Fibroblast of lung (primary cell): Measurements from ENCODE around the gene SUPT4H1. TPM values are rescaled to one million over a fixed set of nuclear protein-coding genes. Genes with fewer than 3 reads are reported as not detected.

Experiments
- DNase-seq, 2 donors: peaks; one replicate each; pipeline versions ENCODE4 v3.0.0 to v3.0.0-alpha.2; 2010; ENCODE audit warnings: low read depth in 2 of 2
- H2AFZ ChIP-seq: 2 replicates; pipeline ENCODE4 v1.5.1; 2012; ENCODE audit warnings: low read length, control low read depth, inconsistent platforms
- H3K27ac ChIP-seq: 2 replicates; pipeline ENCODE4 v1.5.1; 2011; ENCODE audit warnings: low read length, control low read depth; ENCODE audit not compliant: insufficient read depth
- H3K27me3 ChIP-seq: 2 replicates; pipeline ENCODE4 v1.5.1; 2011; ENCODE audit warnings: mild to moderate bottlenecking, low read length; ENCODE audit not compliant: control insufficient read depth, insufficient read depth
- H3K36me3 ChIP-seq: 2 replicates; pipeline ENCODE4 v1.5.1; 2011; ENCODE audit warnings: low read length; ENCODE audit not compliant: control insufficient read depth, insufficient read depth
- H3K4me1 ChIP-seq: 2 replicates; pipeline ENCODE4 v1.5.1; 2011; ENCODE audit warnings: low read length; ENCODE audit not compliant: control insufficient read depth, insufficient read depth; ENCODE audit errors: extremely low read depth
- H3K4me2 ChIP-seq: 2 replicates; pipeline ENCODE4 v1.5.1; 2011; ENCODE audit warnings: low read length, control low read depth; ENCODE audit not compliant: insufficient read depth; ENCODE audit errors: extremely low read depth
- H3K4me3 ChIP-seq, 4 experiments: fragments of 200-600 bp in 1 of 4; sonication (generic) in 1 of 4; replicated peaks in 1 of 4; 2 replicates each; pipeline ENCODE4 v1.5.1; 2011 to 2016; ENCODE audit warnings: low read length in 4 of 4, low read depth in 3 of 4, mild to moderate bottlenecking in 3 of 4, control low read depth in 2 of 4, inconsistent platforms in 1 of 4, mixed read lengths in 1 of 4; ENCODE audit not compliant: insufficient read depth in 1 of 4; ENCODE audit errors: control extremely low read depth in 1 of 4
- H3K79me2 ChIP-seq: 2 replicates; pipeline ENCODE4 v1.5.1; 2012; ENCODE audit warnings: mild to moderate bottlenecking, low read length, inconsistent platforms; ENCODE audit not compliant: control insufficient read depth, insufficient read depth
- H3K9ac ChIP-seq: 2 replicates; pipeline ENCODE4 v1.5.1; 2011; ENCODE audit warnings: mild to moderate bottlenecking, low read length, control low read depth; ENCODE audit not compliant: insufficient read depth
- H3K9me3 ChIP-seq: 2 replicates; pipeline ENCODE4 v1.5.1; 2012; ENCODE audit warnings: low read depth, low read length; ENCODE audit not compliant: control insufficient read depth, insufficient read depth
- H4K20me1 ChIP-seq: 2 replicates; pipeline ENCODE4 v1.5.1; 2011; ENCODE audit warnings: low read length; ENCODE audit not compliant: control insufficient read depth, insufficient read depth; ENCODE audit errors: extremely low read depth
- EZH2 ChIP-seq: IDR thresholded peaks from 2 replicates; pipeline ENCODE4 v1.5.1; 2012; ENCODE audit warnings: low read length, control low read depth, mild to moderate bottlenecking; ENCODE audit errors: missing control alignments
- polyA plus RNA-seq, 2 donors: library from polyadenylated mRNA; depleted of rRNA in 1 of 2; stranded (reverse) in 1 of 2; unstranded in 1 of 2; fragments of >200 nt; gene quantifications; 2 replicates each; pipeline ENCODE4 v1.2.1, GENCODE V29; 2011 to 2012; ENCODE audit warnings: missing spikeins in 1 of 2
- total RNA-seq: library from RNA; depleted of rRNA; stranded (reverse); fragments of >200 nt; gene quantifications from 2 replicates; pipeline ENCODE4 v1.2.1, GENCODE V29; 2014
- TF ChIP-seq, protein P1 (sequence below), 2 donors: IDR thresholded peaks in 1 of 2; conservative IDR thresholded peaks in 1 of 2; 1 replicate in 1 of 2; 2 replicates in 1 of 2; pipeline ENCODE4 v1.5.1; 2011 to 2012; ENCODE audit warnings: low read length in 2 of 2, control low read depth in 1 of 2, inconsistent platforms in 1 of 2, low read depth in 1 of 2, mild to moderate bottlenecking in 1 of 2

Gene SUPT4H1
- total and polyA plus RNA-seq, 2 donors (not counting 1 experiment from before 2014, with no cell fraction given), result 41.9 to 207 TPM

DNA sequence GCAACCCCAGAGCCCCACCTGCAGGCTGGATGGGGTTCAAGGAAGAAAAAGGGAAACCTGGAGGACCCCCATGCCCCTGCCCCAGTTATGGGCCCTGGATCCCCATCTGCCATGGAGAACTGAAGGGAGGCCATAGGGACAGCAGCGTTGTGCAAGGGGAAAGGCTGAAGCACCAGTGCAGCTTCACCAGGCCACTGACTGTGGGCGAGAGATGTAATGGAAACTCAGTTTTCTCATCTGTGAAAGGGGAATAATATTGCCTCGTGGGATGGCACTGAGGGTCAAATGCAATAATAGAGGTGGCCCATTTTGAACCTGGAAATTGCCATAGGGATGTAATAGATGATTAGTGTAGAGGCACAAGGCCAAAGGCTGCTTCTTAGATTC lies 13.6 kb downstream of the SUPT4H1 start:
- no peak overlapping the region for H2AFZ ChIP-seq
- TF ChIP-seq, protein P1, sequence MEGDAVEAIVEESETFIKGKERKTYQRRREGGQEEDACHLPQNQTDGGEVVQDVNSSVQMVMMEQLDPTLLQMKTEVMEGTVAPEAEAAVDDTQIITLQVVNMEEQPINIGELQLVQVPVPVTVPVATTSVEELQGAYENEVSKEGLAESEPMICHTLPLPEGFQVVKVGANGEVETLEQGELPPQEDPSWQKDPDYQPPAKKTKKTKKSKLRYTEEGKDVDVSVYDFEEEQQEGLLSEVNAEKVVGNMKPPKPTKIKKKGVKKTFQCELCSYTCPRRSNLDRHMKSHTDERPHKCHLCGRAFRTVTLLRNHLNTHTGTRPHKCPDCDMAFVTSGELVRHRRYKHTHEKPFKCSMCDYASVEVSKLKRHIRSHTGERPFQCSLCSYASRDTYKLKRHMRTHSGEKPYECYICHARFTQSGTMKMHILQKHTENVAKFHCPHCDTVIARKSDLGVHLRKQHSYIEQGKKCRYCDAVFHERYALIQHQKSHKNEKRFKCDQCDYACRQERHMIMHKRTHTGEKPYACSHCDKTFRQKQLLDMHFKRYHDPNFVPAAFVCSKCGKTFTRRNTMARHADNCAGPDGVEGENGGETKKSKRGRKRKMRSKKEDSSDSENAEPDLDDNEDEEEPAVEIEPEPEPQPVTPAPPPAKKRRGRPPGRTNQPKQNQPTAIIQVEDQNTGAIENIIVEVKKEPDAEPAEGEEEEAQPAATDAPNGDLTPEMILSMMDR (conservative IDR thresholded peaks at IDR 0.05 in 1 of 2, IDR thresholded peaks at IDR 0.05 in 1 of 2; ENCODE audit: low read depth in 1 of 2, low read length in 2 of 2), result peak in 1 of 2 donors; percentile 12
- TF ChIP-seq EZH2, result no peak
- no peaks in the 10 kb centered on the region for H3K9me3 ChIP-seq
- no peaks in the 10 kb centered on the region for H3K36me3 ChIP-seq
- H3K27ac ChIP-seq, result peak overlapping the region; percentile 80
- no peaks in the 10 kb centered on the region for H3K79me2 ChIP-seq
- H3K4me2 ChIP-seq, result peak overlapping the region; percentile 90
- H3K9ac ChIP-seq, result peak overlapping the region; percentile 37
- H4K20me1 ChIP-seq, result no peaks in the 10 kb centered on the region
- no peak overlapping the region for H3K4me3 ChIP-seq
- H3K4me1 ChIP-seq, result peaks cover 33% of the 10 kb centered on the region
- no peaks in the 10 kb centered on the region for H3K27me3 ChIP-seq
- no peak for DNase-seq

DNA sequence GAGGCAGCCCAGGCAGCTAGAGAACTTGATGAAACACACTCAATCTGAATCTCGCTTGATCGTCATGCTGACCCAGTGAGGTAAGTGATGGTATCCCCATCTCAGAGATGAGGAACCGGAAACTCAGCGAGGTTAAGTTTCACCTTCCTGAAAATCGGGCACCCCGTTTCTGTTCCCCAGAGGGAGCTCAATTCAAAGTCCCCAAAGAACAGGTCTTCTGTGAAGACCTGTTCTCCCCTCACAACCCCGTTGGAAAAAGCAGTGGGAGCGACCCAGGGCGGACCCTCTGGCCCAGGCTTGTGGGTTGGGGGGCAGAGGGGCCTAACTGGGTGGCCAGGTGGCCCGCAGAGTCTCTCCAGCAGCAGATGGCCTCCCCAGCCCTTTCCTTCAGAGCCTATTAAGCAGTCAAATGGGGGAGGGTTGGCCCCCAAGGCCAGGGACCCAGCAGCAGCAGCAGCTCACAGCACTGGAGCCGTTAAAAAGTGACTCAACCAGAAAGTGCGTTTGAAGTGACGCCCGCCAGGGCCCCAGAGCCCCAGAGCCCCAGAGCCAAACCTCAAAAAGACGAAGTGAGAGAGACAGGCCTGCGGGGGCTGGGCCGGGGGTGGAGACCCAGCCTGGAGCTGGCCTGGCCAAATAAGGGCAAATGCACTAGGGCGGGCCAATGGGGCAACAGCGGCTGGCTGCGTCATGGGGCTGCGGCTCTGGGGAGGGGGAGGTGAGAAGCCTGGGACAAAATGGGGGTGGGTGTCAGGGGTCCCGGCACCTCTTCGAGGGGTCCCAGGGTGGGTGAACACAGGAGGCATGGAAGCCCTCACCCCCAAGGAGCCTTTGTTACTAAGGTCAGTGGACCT lies 14.2 kb downstream of the SUPT4H1 start:
- peaks cover 33% of the 10 kb centered on the region for H3K4me1 ChIP-seq
- H3K9me3 ChIP-seq, result no peaks in the 10 kb centered on the region
- H3K27ac ChIP-seq, result peak overlapping the region; percentile 80
- TF ChIP-seq EZH2, result no peak
- TF ChIP-seq, protein P1 (conservative IDR thresholded peaks at IDR 0.05 in 1 of 2, IDR thresholded peaks at IDR 0.05 in 1 of 2; ENCODE audit: low read depth in 1 of 2, low read length in 2 of 2), result no peak
- peak overlapping the region; percentile 30 for H3K4me2 ChIP-seq
- H4K20me1 ChIP-seq, result no peaks in the 10 kb centered on the region
- H3K27me3 ChIP-seq, result no peaks in the 10 kb centered on the region
- peak; percentile 93 to 95 for DNase-seq
- H3K9ac ChIP-seq, result peak overlapping the region; percentile 37
- H2AFZ ChIP-seq, result peak overlapping the region; percentile 40
- no peaks in the 10 kb centered on the region for H3K36me3 ChIP-seq
- H3K79me2 ChIP-seq, result no peaks in the 10 kb centered on the region
- peak overlapping the region in 1 of 4 experiments; percentile 3 for H3K4me3 ChIP-seq

DNA sequence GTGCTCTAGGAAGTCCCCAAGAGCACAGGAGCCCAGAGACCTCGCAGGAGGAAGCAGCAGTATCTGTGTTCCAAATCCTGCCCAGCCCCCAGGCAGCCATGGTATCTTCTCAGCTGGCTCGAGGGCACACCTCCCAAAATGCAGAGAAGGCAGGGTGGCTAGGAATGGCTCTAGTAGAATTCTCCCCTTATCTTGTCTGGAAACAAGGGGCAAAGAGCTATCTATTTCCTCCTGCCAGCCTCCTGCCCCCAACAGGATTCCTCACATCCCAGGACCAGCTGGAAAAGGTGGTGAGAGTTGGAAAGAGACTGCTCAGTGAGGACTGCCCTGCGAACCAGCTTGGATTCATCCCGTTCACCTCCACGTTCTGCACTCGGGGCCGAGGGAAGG lies 14.8 kb downstream of the SUPT4H1 start:
- Histone ChIP-seq H3K4me2 (peak overlapping the region; percentile 32), H3K36me3 (no peaks in the 10 kb centered on the region), H3K27me3 (no peaks in the 10 kb centered on the region), H3K9ac (no peak overlapping the region), H3K9me3 (no peaks in the 10 kb centered on the region), H2AFZ (peak overlapping the region; percentile 40), H3K27ac (peak overlapping the region; percentile 80), H4K20me1 (no peaks in the 10 kb centered on the region), H3K4me3 (no peak overlapping the region), H3K4me1 (peaks cover 33% of the 10 kb centered on the region), H3K79me2 (no peaks in the 10 kb centered on the region)
- no peak for DNase-seq
- TF ChIP-seq, protein P1 (conservative IDR thresholded peaks at IDR 0.05 in 1 of 2, IDR thresholded peaks at IDR 0.05 in 1 of 2; ENCODE audit: low read depth in 1 of 2, low read length in 2 of 2), result no peak
- TF ChIP-seq EZH2, result no peak
